ENCODE measurements around the gene RPSA. TPM values are rescaled to one million over a fixed set of nuclear protein-coding genes. Genes with fewer than 3 reads are reported as not detected.

The RPSA gene
- total RNA-seq, 1 donor from 2014 or later, result 716 TPM

GRCh38 chr3:39435006-39435748, 28.7 kb downstream of the RPSA start:
- TF ChIP-seq, protein P1, sequence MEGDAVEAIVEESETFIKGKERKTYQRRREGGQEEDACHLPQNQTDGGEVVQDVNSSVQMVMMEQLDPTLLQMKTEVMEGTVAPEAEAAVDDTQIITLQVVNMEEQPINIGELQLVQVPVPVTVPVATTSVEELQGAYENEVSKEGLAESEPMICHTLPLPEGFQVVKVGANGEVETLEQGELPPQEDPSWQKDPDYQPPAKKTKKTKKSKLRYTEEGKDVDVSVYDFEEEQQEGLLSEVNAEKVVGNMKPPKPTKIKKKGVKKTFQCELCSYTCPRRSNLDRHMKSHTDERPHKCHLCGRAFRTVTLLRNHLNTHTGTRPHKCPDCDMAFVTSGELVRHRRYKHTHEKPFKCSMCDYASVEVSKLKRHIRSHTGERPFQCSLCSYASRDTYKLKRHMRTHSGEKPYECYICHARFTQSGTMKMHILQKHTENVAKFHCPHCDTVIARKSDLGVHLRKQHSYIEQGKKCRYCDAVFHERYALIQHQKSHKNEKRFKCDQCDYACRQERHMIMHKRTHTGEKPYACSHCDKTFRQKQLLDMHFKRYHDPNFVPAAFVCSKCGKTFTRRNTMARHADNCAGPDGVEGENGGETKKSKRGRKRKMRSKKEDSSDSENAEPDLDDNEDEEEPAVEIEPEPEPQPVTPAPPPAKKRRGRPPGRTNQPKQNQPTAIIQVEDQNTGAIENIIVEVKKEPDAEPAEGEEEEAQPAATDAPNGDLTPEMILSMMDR (IDR thresholded peaks at IDR 0.05; ENCODE audit: partially characterized antibody, unreplicated experiment), result no peak
- Mint-ChIP-seq H3K27ac (ENCODE audit: unreplicated experiment) (no peak overlapping the region), H3K4me3 (ENCODE audit: unreplicated experiment) (no peak overlapping the region), H3K9me3 (ENCODE audit: unreplicated experiment) (no peaks in the 10 kb centered on the region), H3K4me1 (ENCODE audit: low read depth, unreplicated experiment) (peaks cover 1% of the 10 kb centered on the region), H3K27me3 (ENCODE audit: unreplicated experiment) (no peaks in the 10 kb centered on the region), H3K36me3 (ENCODE audit: unreplicated experiment) (no peaks in the 10 kb centered on the region)
- DNase-seq, result no peak

DNA sequence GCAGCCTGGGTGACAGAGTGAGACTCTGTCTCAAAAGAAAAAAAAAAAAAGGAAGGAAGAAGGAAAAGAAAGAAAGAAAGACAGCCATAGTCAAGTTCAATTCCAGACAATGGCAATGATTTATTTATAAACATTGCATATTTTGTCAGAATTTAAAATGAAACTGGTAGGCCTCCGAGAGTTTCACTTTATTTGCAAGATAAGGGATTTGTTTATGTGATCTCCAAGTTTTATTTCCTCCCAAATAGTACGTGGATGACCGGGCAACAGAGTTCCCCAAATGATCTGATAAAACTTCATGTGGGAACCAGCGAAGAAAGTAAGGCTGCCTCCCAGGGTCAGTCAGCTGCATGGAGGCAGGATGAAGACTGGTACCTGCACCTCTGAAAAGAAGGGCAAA, 32.4 kb downstream of the RPSA start:
- H3K36me3 Mint-ChIP-seq (ENCODE audit: unreplicated experiment), result no peaks in the 10 kb centered on the region
- no peak overlapping the region for H3K27ac Mint-ChIP-seq (ENCODE audit: unreplicated experiment)
- peaks cover 1% of the 10 kb centered on the region for H3K4me1 Mint-ChIP-seq (ENCODE audit: low read depth, unreplicated experiment)
- H3K27me3 Mint-ChIP-seq (ENCODE audit: unreplicated experiment), result no peaks in the 10 kb centered on the region
- H3K4me3 Mint-ChIP-seq (ENCODE audit: unreplicated experiment), result no peak overlapping the region
- H3K9me3 Mint-ChIP-seq (ENCODE audit: unreplicated experiment), result no peaks in the 10 kb centered on the region
- TF ChIP-seq, protein P1 (IDR thresholded peaks at IDR 0.05; ENCODE audit: partially characterized antibody, unreplicated experiment), result no peak
- no peak for DNase-seq

DNA sequence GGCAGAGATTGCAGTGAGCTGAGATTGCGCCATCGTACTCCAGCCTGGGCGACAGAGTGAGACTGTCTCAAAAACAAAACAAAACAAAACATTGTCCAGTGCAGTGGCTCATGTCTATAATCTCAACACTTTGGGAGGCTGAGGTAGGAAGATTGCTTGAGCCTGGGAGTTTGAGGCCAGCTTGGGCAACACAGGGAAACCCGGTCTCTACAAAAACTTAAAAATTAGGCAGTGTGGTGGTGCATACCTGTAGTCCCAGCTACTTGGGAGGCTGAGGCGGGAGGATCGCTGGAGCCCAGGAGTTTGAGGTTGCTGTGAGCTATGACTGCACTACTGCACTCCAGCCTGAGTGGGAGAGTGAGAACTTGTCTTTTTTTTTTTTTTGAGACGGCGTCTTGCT, 33.8 kb downstream of the RPSA start:
- Mint-ChIP-seq H3K4me1 (ENCODE audit: low read depth, unreplicated experiment) (peaks cover 1% of the 10 kb centered on the region), H3K9me3 (ENCODE audit: unreplicated experiment) (no peaks in the 10 kb centered on the region), H3K36me3 (ENCODE audit: unreplicated experiment) (no peaks in the 10 kb centered on the region), H3K27me3 (ENCODE audit: unreplicated experiment) (no peaks in the 10 kb centered on the region), H3K27ac (ENCODE audit: unreplicated experiment) (no peak overlapping the region), H3K4me3 (ENCODE audit: unreplicated experiment) (no peak overlapping the region)
- no peak for DNase-seq
- TF ChIP-seq, protein P1 (IDR thresholded peaks at IDR 0.05; ENCODE audit: partially characterized antibody, unreplicated experiment), result no peak

DNA sequence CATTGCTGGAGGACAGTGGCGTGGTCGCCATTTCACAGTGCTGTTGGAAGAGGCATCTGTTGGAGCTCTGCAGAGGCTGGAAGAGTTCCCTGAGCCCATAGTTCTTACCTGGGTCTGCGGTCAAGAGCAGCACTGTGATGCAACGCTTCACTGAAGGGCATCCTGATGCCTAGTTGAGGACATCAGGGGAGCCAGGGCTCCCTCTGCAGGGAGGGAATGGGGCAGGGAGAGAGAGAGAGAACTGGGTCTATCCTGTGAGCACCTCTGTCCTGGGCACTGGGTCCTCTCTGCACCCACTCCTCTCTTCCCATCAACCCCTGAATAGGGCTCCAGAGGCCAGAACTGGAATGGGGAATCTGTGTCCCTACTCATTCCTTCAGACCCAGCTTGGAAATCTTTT, 37.0 kb downstream of the RPSA start:
- no peak for DNase-seq
- no peak overlapping the region for H3K27ac Mint-ChIP-seq (ENCODE audit: unreplicated experiment)
- TF ChIP-seq, protein P1 (IDR thresholded peaks at IDR 0.05; ENCODE audit: partially characterized antibody, unreplicated experiment), result no peak
- H3K4me1 Mint-ChIP-seq (ENCODE audit: low read depth, unreplicated experiment), result no peaks in the 10 kb centered on the region
- H3K9me3 Mint-ChIP-seq (ENCODE audit: unreplicated experiment), result no peaks in the 10 kb centered on the region
- H3K36me3 Mint-ChIP-seq (ENCODE audit: unreplicated experiment), result no peaks in the 10 kb centered on the region
- H3K4me3 Mint-ChIP-seq (ENCODE audit: unreplicated experiment), result no peak overlapping the region
- H3K27me3 Mint-ChIP-seq (ENCODE audit: unreplicated experiment), result no peaks in the 10 kb centered on the region

DNA sequence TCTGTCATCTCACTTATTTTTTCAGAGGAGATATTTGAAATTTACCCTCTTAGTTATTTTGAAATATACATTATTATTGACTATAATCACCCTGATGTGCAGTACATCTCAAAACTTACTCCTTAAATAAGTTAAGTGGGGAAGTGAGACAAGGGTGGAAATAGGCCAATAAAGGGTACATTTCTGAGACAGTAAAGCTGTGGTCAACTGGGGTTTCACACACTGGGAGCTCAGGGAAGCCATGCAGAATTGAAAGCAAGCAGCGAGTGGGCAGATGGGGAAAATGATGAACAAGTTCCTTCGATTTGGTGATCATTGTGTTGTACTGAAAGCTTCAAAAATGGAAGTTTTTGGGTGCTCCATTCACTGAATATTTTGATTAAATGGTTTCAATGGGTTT, 39.4 kb downstream of the RPSA start:
- H3K36me3 Mint-ChIP-seq (ENCODE audit: unreplicated experiment), result no peaks in the 10 kb centered on the region
- no peak overlapping the region for H3K27ac Mint-ChIP-seq (ENCODE audit: unreplicated experiment)
- H3K9me3 Mint-ChIP-seq (ENCODE audit: unreplicated experiment), result no peaks in the 10 kb centered on the region
- TF ChIP-seq, protein P1 (IDR thresholded peaks at IDR 0.05; ENCODE audit: partially characterized antibody, unreplicated experiment), result no peak
- H3K4me3 Mint-ChIP-seq (ENCODE audit: unreplicated experiment), result no peak overlapping the region
- no peak for DNase-seq
- no peaks in the 10 kb centered on the region for H3K4me1 Mint-ChIP-seq (ENCODE audit: low read depth, unreplicated experiment)
- H3K27me3 Mint-ChIP-seq (ENCODE audit: unreplicated experiment), result no peaks in the 10 kb centered on the region
